ENCODE data around the gene TBC1D22A.

Gene TBC1D22A

GRCh38 chr22:46911346-46911745 lies 148.9 kb downstream of the TBC1D22A start:
- no peak for DNase-seq

GRCh38 chr22:46913351-46913750 lies 150.9 kb downstream of the TBC1D22A start:
- peak; percentile 81 for DNase-seq

- no peak for DNase-seq
Observed at GRCh38 chr22:46914481-46914880, 152.0 kb downstream of the TBC1D22A start.

GRCh38 chr22:46914916-46915894 lies 152.8 kb downstream of the TBC1D22A start:
- no peak for DNase-seq

GRCh38 chr22:46915950-46916730 lies 153.7 kb downstream of the TBC1D22A start:
- DNase-seq = no peak

- DNase-seq = no peak
Observed at GRCh38 chr22:46916886-46917770, 154.7 kb downstream of the TBC1D22A start.

- DNase-seq = no peak
Observed at GRCh38 chr22:46917771-46918101, 155.3 kb downstream of the TBC1D22A start.

GRCh38 chr22:46918197-46918596 lies 155.7 kb downstream of the TBC1D22A start:
- no peak for DNase-seq

- no peak for DNase-seq
Observed at GRCh38 chr22:46922037-46922436, 159.6 kb downstream of the TBC1D22A start.

- DNase-seq = no peak
Observed at GRCh38 chr22:46923394-46923793, 160.9 kb downstream of the TBC1D22A start.

- no peak for DNase-seq
Observed at GRCh38 chr22:46925818-46926217, 163.4 kb downstream of the TBC1D22A start.

GRCh38 chr22:46929046-46929709 lies 166.7 kb downstream of the TBC1D22A start:
- DNase-seq = no peak

- DNase-seq = no peak
Observed at GRCh38 chr22:46929710-46930204, 167.3 kb downstream of the TBC1D22A start.

GRCh38 chr22:46931414-46931813 lies 169.0 kb downstream of the TBC1D22A start:
- no peak for DNase-seq

- no peak for DNase-seq
Observed at GRCh38 chr22:46931881-46932280, 169.4 kb downstream of the TBC1D22A start.

- no peak for DNase-seq
Observed at GRCh38 chr22:46933040-46933930, 170.8 kb downstream of the TBC1D22A start.

GRCh38 chr22:46934172-46934745 lies 171.8 kb downstream of the TBC1D22A start:
- no peak for DNase-seq

GRCh38 chr22:46934746-46935491 lies 172.5 kb downstream of the TBC1D22A start:
- no peak for DNase-seq

- peak; percentile 4 for DNase-seq
Observed at GRCh38 chr22:46935506-46936377, 173.3 kb downstream of the TBC1D22A start.
